ENCODE measurements around the gene RGS6.

DNA sequence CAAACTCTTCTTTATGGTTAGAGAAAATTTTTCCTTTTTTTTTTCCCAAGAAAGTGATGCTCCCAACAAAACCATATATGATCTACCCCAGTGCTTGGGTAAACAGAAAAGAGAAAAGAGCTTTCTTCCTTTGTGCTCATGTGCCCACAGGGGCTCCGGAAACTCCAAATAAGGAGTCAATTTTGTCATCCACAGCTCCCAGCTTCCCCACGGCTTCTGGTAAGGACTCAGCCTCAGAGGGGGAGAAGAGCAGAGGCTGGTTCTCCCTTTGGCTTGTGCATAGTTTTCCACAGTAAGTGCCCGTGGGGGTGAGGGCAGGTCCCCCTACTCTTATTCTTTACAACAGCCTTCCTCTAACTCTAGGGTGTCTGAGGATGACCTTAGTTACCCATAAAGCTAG, 13.3 kb upstream of the RGS6 start:
- TF ChIP-seq TAF1 (IDR thresholded peaks at IDR 0.05; ENCODE audit: low read depth, low read length) (no peak), POLR2A (IDR thresholded peaks at IDR 0.05; ENCODE audit: low read depth, low read length) (no peak)
